ENCODE data around the gene KCNAB2. TPM values are rescaled to one million over a fixed set of nuclear protein-coding genes. Genes with fewer than 3 reads are reported as not detected.

The KCNAB2 gene
- polyA plus RNA-seq, result 1 to 10 TPM; 2.2 to 2.8 TPM

GRCh38 chr1:6045561-6045960, at the start of gene KCNAB2:
Gene KCNAB2, plus strand, starts transcription at chr1:6045888. Its CDS starts 5,649 bp downstream, at chr1:6051537.
- H3K9me3 ChIP-seq (ENCODE audit: control insufficient read depth in 2 of 2, insufficient read depth in 1 of 2, low read depth in 1 of 2, low read length in 1 of 2), result no peaks in the 10 kb centered on the region
- H3K36me3 ChIP-seq (ENCODE audit: control insufficient read depth in 2 of 2, insufficient read depth in 2 of 2, low read length in 1 of 2), result peaks cover 0 to 4% of the 10 kb centered on the region in 2 donors
- H3K4me3 ChIP-seq (ENCODE audit: low read depth in 1 of 2, low read length in 2 of 2), result no peak within 1 kb of the TSS
- WGBS, 2 donors, result 69 to 78% methylated on average over 15 of the region's 15 CpGs
- H3K27ac ChIP-seq (ENCODE audit: low read depth in 2 of 2, low read length in 1 of 2), result no peak within 1 kb of the TSS
- H3K4me1 ChIP-seq (ENCODE audit: control insufficient read depth in 2 of 2, insufficient read depth in 2 of 2, low read length in 1 of 2), result no peaks in the 10 kb centered on the region
- H3K27me3 ChIP-seq (ENCODE audit: control insufficient read depth in 1 of 2, insufficient read depth in 2 of 2, low read length in 2 of 2), result no peaks in the 10 kb centered on the region

DNA sequence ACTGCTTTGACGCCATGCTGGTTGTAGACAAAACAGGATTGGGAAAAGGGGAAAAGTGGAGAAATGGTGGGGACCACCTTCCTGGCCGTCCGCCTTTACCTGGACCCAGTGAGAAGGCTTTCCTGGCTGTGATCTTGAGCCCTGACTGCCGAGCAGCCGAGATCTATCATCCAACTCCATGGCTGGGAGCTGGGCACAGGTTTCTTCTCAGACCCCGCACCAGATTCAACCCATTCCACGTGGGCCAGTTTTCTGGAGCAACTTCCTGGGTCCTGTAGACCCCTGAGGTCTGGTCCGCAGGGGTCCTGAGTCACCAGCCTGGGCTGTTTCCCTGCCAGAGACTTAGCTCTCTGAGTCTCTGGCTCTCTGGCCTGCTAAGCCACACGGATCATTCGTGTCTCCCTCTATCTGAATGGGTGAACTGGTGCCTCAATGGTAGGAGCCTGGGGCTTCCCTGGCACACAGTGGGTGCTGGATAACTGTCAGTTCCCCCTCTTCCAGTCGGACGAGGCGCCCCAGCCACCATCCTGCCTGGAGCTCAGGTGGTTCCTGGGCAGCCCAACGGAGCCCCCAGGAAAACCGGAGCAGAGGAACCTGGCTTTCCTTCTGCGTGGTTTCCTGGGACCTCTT, 48.9 kb upstream of the KCNAB2 start:
- Histone ChIP-seq H3K36me3 (ENCODE audit: control insufficient read depth in 2 of 2, insufficient read depth in 2 of 2, low read length in 1 of 2) (no peaks in the 10 kb centered on the region), H3K27ac (ENCODE audit: low read depth in 2 of 2, low read length in 1 of 2) (no peak overlapping the region), H3K4me1 (ENCODE audit: control insufficient read depth in 2 of 2, insufficient read depth in 2 of 2, low read length in 1 of 2) (peaks cover 0 to 6% of the 10 kb centered on the region in 2 donors), H3K4me3 (ENCODE audit: low read depth in 1 of 2, low read length in 2 of 2) (no peak overlapping the region), H3K27me3 (ENCODE audit: control insufficient read depth in 1 of 2, insufficient read depth in 2 of 2, low read length in 2 of 2) (no peaks in the 10 kb centered on the region), H3K9me3 (ENCODE audit: control insufficient read depth in 2 of 2, insufficient read depth in 1 of 2, low read depth in 1 of 2, low read length in 1 of 2) (no peaks in the 10 kb centered on the region)
- WGBS, 2 donors, result 88 to 92% methylated on average over 16 of the region's 16 CpGs

GRCh38 chr1:5997316-5997715, 48.4 kb upstream of the KCNAB2 start:
- WGBS, 2 donors, result 64% methylated on average over 4 to 5 of the region's 5 CpGs
- Histone ChIP-seq H3K36me3 (ENCODE audit: control insufficient read depth in 2 of 2, insufficient read depth in 2 of 2, low read length in 1 of 2) (no peaks in the 10 kb centered on the region), H3K27me3 (ENCODE audit: control insufficient read depth in 1 of 2, insufficient read depth in 2 of 2, low read length in 2 of 2) (no peaks in the 10 kb centered on the region), H3K27ac (ENCODE audit: low read depth in 2 of 2, low read length in 1 of 2) (no peak overlapping the region), H3K4me3 (ENCODE audit: low read depth in 1 of 2, low read length in 2 of 2) (no peak overlapping the region), H3K9me3 (ENCODE audit: control insufficient read depth in 2 of 2, insufficient read depth in 1 of 2, low read depth in 1 of 2, low read length in 1 of 2) (no peaks in the 10 kb centered on the region), H3K4me1 (ENCODE audit: control insufficient read depth in 2 of 2, insufficient read depth in 2 of 2, low read length in 1 of 2) (peaks cover 0 to 6% of the 10 kb centered on the region in 2 donors)

DNA sequence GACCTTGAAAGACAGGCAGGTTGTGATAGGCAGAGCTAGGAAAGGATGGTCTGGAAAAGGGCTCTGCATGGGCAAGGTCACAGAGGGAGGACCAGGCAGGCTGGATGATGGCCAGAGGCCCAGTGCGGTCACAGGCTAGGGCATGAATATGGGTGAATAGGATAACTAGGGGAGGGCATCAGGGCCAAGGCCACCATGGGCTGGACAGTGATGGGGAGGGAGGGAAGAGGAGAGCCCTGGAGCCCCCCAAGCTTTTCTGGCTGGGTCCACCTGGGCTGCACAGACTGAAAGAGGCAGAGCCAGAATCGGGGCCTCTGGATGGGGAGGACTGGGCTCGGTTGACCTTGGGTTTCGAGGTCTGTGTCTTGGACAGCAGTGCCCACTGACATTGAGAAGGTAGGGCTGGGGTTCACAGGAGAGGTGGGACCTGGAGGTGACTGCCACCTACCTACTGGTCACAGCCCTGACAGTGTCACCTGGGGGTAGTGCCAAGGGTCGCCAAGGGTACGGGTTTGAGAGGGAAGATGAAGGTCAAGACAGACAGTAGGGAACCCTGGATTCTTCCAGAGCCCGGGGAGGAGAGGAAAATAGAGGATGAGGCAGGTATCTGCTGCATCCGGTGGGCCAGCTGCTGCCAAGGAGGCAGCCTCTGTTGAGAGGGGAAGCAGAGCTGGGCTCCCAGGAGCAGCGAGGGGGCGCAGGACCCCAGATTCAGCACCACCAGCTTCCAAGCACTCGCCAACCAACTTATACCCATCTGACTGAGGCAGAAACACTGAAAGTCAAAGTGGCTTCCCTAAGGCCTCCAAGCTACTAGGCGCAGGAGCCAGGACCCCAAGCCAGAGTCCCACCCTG, 47.4 kb upstream of the KCNAB2 start:
- H3K27ac ChIP-seq (ENCODE audit: low read depth in 2 of 2, low read length in 1 of 2), result no peak overlapping the region
- 94 to 95% methylated on average over 12 of the region's 12 CpGs for WGBS, 2 donors
- H3K4me3 ChIP-seq (ENCODE audit: low read depth in 1 of 2, low read length in 2 of 2), result no peak overlapping the region
- no peaks in the 10 kb centered on the region for H3K27me3 ChIP-seq (ENCODE audit: control insufficient read depth in 1 of 2, insufficient read depth in 2 of 2, low read length in 2 of 2)
- peaks cover 0 to 5% of the 10 kb centered on the region in 2 donors for H3K4me1 ChIP-seq (ENCODE audit: control insufficient read depth in 2 of 2, insufficient read depth in 2 of 2, low read length in 1 of 2)
- H3K36me3 ChIP-seq (ENCODE audit: control insufficient read depth in 2 of 2, insufficient read depth in 2 of 2, low read length in 1 of 2), result no peaks in the 10 kb centered on the region
- H3K9me3 ChIP-seq (ENCODE audit: control insufficient read depth in 2 of 2, insufficient read depth in 1 of 2, low read depth in 1 of 2, low read length in 1 of 2), result no peaks in the 10 kb centered on the region

GRCh38 chr1:5998906-5999301, 46.8 kb upstream of the KCNAB2 start:
- WGBS, 2 donors, result 91 to 93% methylated on average over 19 of the region's 19 CpGs
- Histone ChIP-seq H3K27ac (ENCODE audit: low read depth in 2 of 2, low read length in 1 of 2) (no peak overlapping the region), H3K36me3 (ENCODE audit: control insufficient read depth in 2 of 2, insufficient read depth in 2 of 2, low read length in 1 of 2) (no peaks in the 10 kb centered on the region), H3K4me1 (ENCODE audit: control insufficient read depth in 2 of 2, insufficient read depth in 2 of 2, low read length in 1 of 2) (no peaks in the 10 kb centered on the region), H3K9me3 (ENCODE audit: control insufficient read depth in 2 of 2, insufficient read depth in 1 of 2, low read depth in 1 of 2, low read length in 1 of 2) (no peaks in the 10 kb centered on the region), H3K27me3 (ENCODE audit: control insufficient read depth in 1 of 2, insufficient read depth in 2 of 2, low read length in 2 of 2) (no peaks in the 10 kb centered on the region), H3K4me3 (ENCODE audit: low read depth in 1 of 2, low read length in 2 of 2) (no peak overlapping the region)

DNA sequence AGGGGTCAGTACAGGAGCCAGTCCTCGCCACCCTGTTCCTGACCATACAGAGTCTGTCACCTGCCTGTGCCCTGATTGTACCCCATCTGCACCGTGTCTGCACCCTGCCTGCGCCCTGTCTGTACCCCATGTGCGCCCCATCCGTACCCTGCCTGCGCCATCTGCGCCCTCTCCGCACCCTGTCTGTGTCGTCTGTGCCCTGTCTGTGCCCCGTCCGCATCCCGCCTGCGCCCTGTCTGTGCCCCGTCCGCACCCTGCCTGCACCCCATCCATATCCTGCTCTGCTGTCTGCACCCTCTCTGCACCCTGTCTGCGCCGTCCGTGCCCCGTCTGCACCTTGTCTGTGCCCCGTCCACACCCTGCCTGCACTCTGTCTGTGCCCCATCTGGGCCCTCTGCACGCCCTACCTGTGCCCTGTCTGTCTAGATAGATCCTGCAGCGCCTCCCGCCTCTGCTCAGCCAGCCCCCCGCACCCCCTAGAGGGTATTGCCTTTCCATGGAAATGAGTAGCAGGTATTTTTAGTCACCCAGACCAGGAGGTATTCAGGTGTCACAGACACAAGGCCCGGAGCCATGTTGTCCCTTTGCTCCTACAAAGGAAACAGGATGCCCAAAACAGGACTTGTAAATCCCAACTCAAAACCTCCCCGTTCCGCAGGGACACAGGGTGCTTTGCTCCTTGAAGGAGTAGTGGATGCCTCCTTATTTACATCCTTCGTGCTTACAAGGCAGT, 45.8 kb upstream of the KCNAB2 start:
- WGBS, 2 donors, result 89 to 94% methylated on average over 28 of the region's 28 CpGs
- Histone ChIP-seq H3K9me3 (ENCODE audit: control insufficient read depth in 2 of 2, insufficient read depth in 1 of 2, low read depth in 1 of 2, low read length in 1 of 2) (no peaks in the 10 kb centered on the region), H3K27me3 (ENCODE audit: control insufficient read depth in 1 of 2, insufficient read depth in 2 of 2, low read length in 2 of 2) (no peaks in the 10 kb centered on the region), H3K36me3 (ENCODE audit: control insufficient read depth in 2 of 2, insufficient read depth in 2 of 2, low read length in 1 of 2) (no peaks in the 10 kb centered on the region), H3K4me1 (ENCODE audit: control insufficient read depth in 2 of 2, insufficient read depth in 2 of 2, low read length in 1 of 2) (no peaks in the 10 kb centered on the region), H3K27ac (ENCODE audit: low read depth in 2 of 2, low read length in 1 of 2) (no peak overlapping the region), H3K4me3 (ENCODE audit: low read depth in 1 of 2, low read length in 2 of 2) (no peak overlapping the region)

GRCh38 chr1:6000444-6001288, 45.0 kb upstream of the KCNAB2 start:
- H3K4me1 ChIP-seq (ENCODE audit: control insufficient read depth in 2 of 2, insufficient read depth in 2 of 2, low read length in 1 of 2), result no peaks in the 10 kb centered on the region
- no peak overlapping the region for H3K27ac ChIP-seq (ENCODE audit: low read depth in 2 of 2, low read length in 1 of 2)
- no peaks in the 10 kb centered on the region for H3K9me3 ChIP-seq (ENCODE audit: control insufficient read depth in 2 of 2, insufficient read depth in 1 of 2, low read depth in 1 of 2, low read length in 1 of 2)
- no peak overlapping the region for H3K4me3 ChIP-seq (ENCODE audit: low read depth in 1 of 2, low read length in 2 of 2)
- H3K36me3 ChIP-seq (ENCODE audit: control insufficient read depth in 2 of 2, insufficient read depth in 2 of 2, low read length in 1 of 2), result no peaks in the 10 kb centered on the region
- H3K27me3 ChIP-seq (ENCODE audit: control insufficient read depth in 1 of 2, insufficient read depth in 2 of 2, low read length in 2 of 2), result no peaks in the 10 kb centered on the region
- 89 to 90% methylated on average over 17 of the region's 17 CpGs for WGBS, 2 donors

DNA sequence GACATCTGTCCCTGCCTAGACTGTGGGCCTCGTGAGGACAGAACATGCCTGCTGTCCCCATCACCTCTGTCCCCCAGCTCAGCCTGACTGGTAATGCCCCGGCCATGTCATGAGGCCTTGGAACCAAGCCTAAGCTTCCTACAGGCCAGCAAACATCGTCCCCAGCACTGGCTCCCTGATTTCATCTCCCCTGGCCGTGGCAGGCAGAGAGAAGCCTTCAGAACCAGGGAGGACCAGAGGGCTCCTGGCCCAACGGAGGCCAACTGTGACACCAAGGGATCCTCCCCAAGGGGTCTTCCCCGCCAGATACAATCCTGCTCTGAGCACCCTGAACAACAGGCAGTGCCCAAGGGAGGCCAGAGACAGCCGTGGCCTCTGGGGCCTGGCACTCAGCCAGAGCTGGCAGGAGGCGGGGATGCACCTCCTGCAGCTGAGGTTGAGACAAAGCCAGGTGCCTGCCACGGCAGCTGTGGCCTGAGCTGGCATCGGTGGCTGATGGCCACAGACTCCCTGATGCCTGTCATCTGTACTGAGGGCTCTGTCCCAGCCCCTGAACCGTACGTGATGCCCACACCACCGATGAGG, 43.6 kb upstream of the KCNAB2 start:
- no peak overlapping the region for H3K4me3 ChIP-seq (ENCODE audit: low read depth in 1 of 2, low read length in 2 of 2)
- no peak overlapping the region for H3K27ac ChIP-seq (ENCODE audit: low read depth in 2 of 2, low read length in 1 of 2)
- no peaks in the 10 kb centered on the region for H3K36me3 ChIP-seq (ENCODE audit: control insufficient read depth in 2 of 2, insufficient read depth in 2 of 2, low read length in 1 of 2)
- H3K27me3 ChIP-seq (ENCODE audit: control insufficient read depth in 1 of 2, insufficient read depth in 2 of 2, low read length in 2 of 2), result no peaks in the 10 kb centered on the region
- WGBS, 2 donors, result 46 to 54% methylated on average over 13 of the region's 13 CpGs
- H3K4me1 ChIP-seq (ENCODE audit: control insufficient read depth in 2 of 2, insufficient read depth in 2 of 2, low read length in 1 of 2), result no peaks in the 10 kb centered on the region
- no peaks in the 10 kb centered on the region for H3K9me3 ChIP-seq (ENCODE audit: control insufficient read depth in 2 of 2, insufficient read depth in 1 of 2, low read depth in 1 of 2, low read length in 1 of 2)

Data from esophagus (tissue), 2 donors.